GM12878 (cell line): ENCODE data around the gene ADNP2. TPM values are rescaled to one million over a fixed set of nuclear protein-coding genes. Genes with fewer than 3 reads are reported as not detected.

Experiments
- ATAC-seq: fragments of 200-7000 bp; cut with Tn5 transposase; 3 replicates; pipeline ENCODE4 v1.9.1; 2020; ENCODE audit warnings: mild to moderate bottlenecking, moderate library complexity
- BruUV-seq: library from RNA; stranded (reverse); fragments of 400-500 nt; replicated peaks from 2 replicates; lab custom pipeline; 2021; lab: Mats Ljungman, UMichigan
- CTCF ChIA-PET: fragments of 300-600 bp; sonication (Branson Sonifier 250); formaldehyde crosslinking; extraction: SDS; loops from one replicate; lab custom pipeline; 2021; ENCODE audit warnings: inconsistent platforms; lab: Yijun Ruan, JAX
- POLR2A ChIA-PET: fragments of 350-600 bp; formaldehyde crosslinking; extraction: SDS; loops from one replicate; lab custom pipeline; 2021; ENCODE audit warnings: inconsistent platforms; lab: Charles Lee
- RAD21 ChIA-PET: fragments of 300-600 bp; sonication (Branson Sonifier 250); formaldehyde crosslinking; loops from one replicate; lab custom pipeline; 2023; ENCODE audit warnings: antibody characterized with exemption; ENCODE audit not compliant: unreplicated experiment; lab: Charles Lee
- SMC1A ChIA-PET: fragments of 300-600 bp; sonication (Branson Sonifier 250); formaldehyde crosslinking; loops from one replicate; lab custom pipeline; 2023; ENCODE audit not compliant: unreplicated experiment, uncharacterized antibody; lab: Charles Lee
- DNase-seq: peaks from one replicate; pipeline ENCODE4 v3.0.0-alpha.2; 2011; ENCODE audit warnings: low read depth, low spot score
- FAIRE-seq: peaks from 3 replicates; lab custom pipeline; 2011; peaks lifted over from hg19 to GRCh38; lab: Jason Lieb, UNC
- H2AFZ ChIP-seq: 2 replicates; pipeline ENCODE4 v1.6.0; 2011; ENCODE audit warnings: low read depth, low read length, control low read depth; ENCODE audit not compliant: control insufficient read depth
- H3K27ac ChIP-seq: 2 replicates; pipeline ENCODE4 v1.5.1; 2011; ENCODE audit warnings: control low read depth; ENCODE audit not compliant: control insufficient read depth, insufficient read depth
- H3K27me3 ChIP-seq, 2 experiments: replicated peaks in 1 of 2; 2 replicates each; pipeline versions ENCODE4 v1.6.0 to v1.6.1; 2011; ENCODE audit warnings: low read length in 1 of 2; ENCODE audit not compliant: control insufficient read depth in 2 of 2, insufficient read depth in 2 of 2
- H3K36me3 ChIP-seq, 2 experiments: 2 replicates each; pipeline ENCODE4 v1.5.1; 2011; ENCODE audit warnings: low read length in 1 of 2; ENCODE audit not compliant: control insufficient read depth in 2 of 2, insufficient read depth in 2 of 2
- H3K4me1 ChIP-seq: 2 replicates; pipeline ENCODE4 v1.6.1; 2011; ENCODE audit warnings: mild to moderate bottlenecking, low read length, moderate library complexity, mixed read lengths; ENCODE audit not compliant: control insufficient read depth, insufficient read depth
- H3K4me2 ChIP-seq: 2 replicates; pipeline ENCODE4 v1.6.0; 2011; ENCODE audit warnings: control low read depth; ENCODE audit not compliant: control insufficient read depth, insufficient read depth
- H3K4me3 ChIP-seq: fragments of 200-600 bp; sonication (generic); 2 replicates; pipeline ENCODE4 v1.5.1; 2016
- H3K79me2 ChIP-seq: 2 replicates; pipeline ENCODE4 v1.6.0; 2011; ENCODE audit warnings: low read length; ENCODE audit not compliant: control insufficient read depth, insufficient read depth
- H3K9ac ChIP-seq: 2 replicates; pipeline ENCODE4 v1.8.0; 2011; ENCODE audit warnings: low read length, control low read depth, mixed read lengths; ENCODE audit not compliant: control insufficient read depth, insufficient read depth
- H3K9me3 ChIP-seq: replicated peaks from 3 replicates; pipeline ENCODE4 v1.5.1; 2011; ENCODE audit warnings: mild to moderate bottlenecking, low read length; ENCODE audit not compliant: control insufficient read depth, insufficient read depth
- H4K20me1 ChIP-seq: 2 replicates; pipeline ENCODE4 v1.6.0; 2011; ENCODE audit not compliant: control insufficient read depth, insufficient read depth
- BMI1 ChIP-seq: fragments of 450-650 bp; IDR thresholded peaks from 2 replicates; pipeline ENCODE4 v1.6.1; 2016; ENCODE audit warnings: mild to moderate bottlenecking, moderate library complexity, borderline replicate concordance
- ELK1 ChIP-seq: IDR thresholded peaks from 2 replicates; pipeline ENCODE4 v1.6.1; 2012; ENCODE audit warnings: low read depth, low read length, improper control_type of control experiment
- FOXK2 ChIP-seq: fragments of 450-650 bp; IDR thresholded peaks from 2 replicates; pipeline ENCODE4 v1.6.1; 2017; ENCODE audit warnings: mild to moderate bottlenecking, moderate library complexity
- IRF4 ChIP-seq: IDR thresholded peaks from 2 replicates; pipeline ENCODE4 v1.6.1; 2011; ENCODE audit warnings: low read depth, low read length
- JUNB ChIP-seq: IDR thresholded peaks from 2 replicates; pipeline ENCODE4 v1.6.1; 2016; ENCODE audit warnings: antibody characterized with exemption, mild to moderate bottlenecking
- JUND ChIP-seq: IDR thresholded peaks from 2 replicates; pipeline ENCODE4 v1.6.1; 2012; ENCODE audit warnings: low read depth, mild to moderate bottlenecking, low read length, improper control_type of control experiment, moderate library complexity
- KAT2A ChIP-seq: conservative IDR thresholded peaks from 2 replicates; pipeline ENCODE4 v1.6.1; 2011; ENCODE audit warnings: low read depth, low read length; ENCODE audit not compliant: control insufficient read depth
- MLLT1 ChIP-seq: fragments of 450-650 bp; IDR thresholded peaks from 2 replicates; pipeline ENCODE4 v1.6.1; 2016; ENCODE audit warnings: mild to moderate bottlenecking
- NR2F1 ChIP-seq: fragments of 450-650 bp; conservative IDR thresholded peaks from 2 replicates; pipeline ENCODE4 v1.6.1; 2017; ENCODE audit warnings: mild to moderate bottlenecking
- PRDM15 ChIP-seq: fragments of 450-650 bp; formaldehyde crosslinking; IDR thresholded peaks from 2 replicates; pipeline ENCODE4 v1.4.0; 2020; ENCODE audit warnings: mild to moderate bottlenecking, moderate library complexity
- SUPT20H ChIP-seq: IDR thresholded peaks from 2 replicates; pipeline ENCODE4 v1.6.1; 2011; ENCODE audit warnings: low read depth, mild to moderate bottlenecking, low read length, moderate library complexity, borderline replicate concordance; ENCODE audit not compliant: control insufficient read depth
- WGBS: methylation state at CpG from one replicate; pipeline ENCODE4 v1.1.6; 2016; ENCODE audit warnings: low lambda C conversion rate; ENCODE audit not compliant: insufficient replicate concordance, insufficient coverage; ENCODE audit errors: missing lambda C conversion rate; 5-methylcytosine and 5-hydroxymethylcytosine counted together
- in situ Hi-C: fragments of 300-500 bp; cut with MboI; formaldehyde crosslinking; loops from 9 replicates; pipeline ENCODE4 v1.14.3; 2018; ENCODE audit warnings: mixed read lengths
- intact Hi-C: fragments of 100-400 bp; cut with micrococcal nuclease; formaldehyde crosslinking; loops from one replicate; pipeline ENCODE4 v1.14.2; 2022; ENCODE audit not compliant: unreplicated experiment
- polyA plus RNA-seq, 11 experiments: library from polyadenylated mRNA; depleted of rRNA in 4 of 11; unstranded in 6 of 11; stranded (reverse) in 5 of 11; fragments of >200 nt; fragmentation: Nextera tagmentation in 4 of 11; fragmentation: Illumina TruSeq in 1 of 11; extraction: Ambion mirVana in 4 of 11; extraction: Trizol in 1 of 11; gene quantifications; 1 replicate in 1 of 11; 2 replicates in 10 of 11; pipeline versions ENCODE4 v1.2.1 to v1.2.3, GENCODE V29; 2011 to 2016; ENCODE audit warnings: inconsistent platforms in 2 of 11, missing spikeins in 2 of 11, low read depth in 1 of 11
- total RNA-seq, 4 experiments: library from RNA; depleted of rRNA in 3 of 4; stranded (reverse); fragments of >200 nt in 3 of 4; fragmentation: Illumina TruSeq in 1 of 4; extraction: Trizol in 1 of 4; gene quantifications; 2 replicates each; pipeline versions ENCODE4 v1.2.1 to v1.2.3, GENCODE V29; 2013 to 2021

ADNP2 gene
- total and polyA plus RNA-seq, 10 of the 15 experiments (the other 5 are each of a cell fraction or from before 2014, with no cell fraction given): 3.7 to 25.1 (median 13.0) TPM

- no peak for TF ChIP-seq ELK1
- no peak for TF ChIP-seq FOXK2
- TF ChIP-seq JUND: no peak
- TF ChIP-seq SUPT20H: no peak
These were observed 10.0 kb downstream of the ADNP2 start (continued) for GRCh38 chr18:80119111-80119510.

GRCh38 chr18:80120932-80121331 is 11.9 kb downstream of the ADNP2 start:
- H3K79me2 ChIP-seq: peaks cover 8% of the 10 kb centered on the region
- H3K27me3 ChIP-seq: no peaks in the 10 kb centered on the region
- H3K9ac ChIP-seq: no peak overlapping the region
- BruUV-seq: no TSS peak
- no peak for TF ChIP-seq JUNB
- H2AFZ ChIP-seq: no peak overlapping the region
- WGBS: 75% methylated on average over 1 of the region's 1 CpG
- FAIRE-seq (no peak), DNase-seq (no peak), ATAC-seq (no peak)
- in situ Hi-C loops (no loop called here), intact Hi-C loops (no loop called here)
- no peaks in the 10 kb centered on the region for H3K4me1 ChIP-seq
- H3K4me3 ChIP-seq: no peak overlapping the region
- no peaks in the 10 kb centered on the region for H3K9me3 ChIP-seq
- POLR2A ChIA-PET: interaction anchor here (0.7 kb wide), 1 partner anchor 81 kb away, joined by 3 read pairs; no protein-coding TSS in a partner anchor
- RAD21 ChIA-PET: no interaction called here
- no peak overlapping the region for H3K27ac ChIP-seq
- no peak overlapping the region for H3K4me2 ChIP-seq
- peaks cover 0 to 5% of the 10 kb centered on the region in 2 experiments; a peak in 3 of 4 replicates for H3K36me3 ChIP-seq
- no peaks in the 10 kb centered on the region for H4K20me1 ChIP-seq
- CTCF ChIA-PET: no interaction called here
- SMC1A ChIA-PET: no interaction called here

GRCh38 chr18:80124131-80124530 is 15.1 kb downstream of the ADNP2 start:
- Histone ChIP-seq H3K9me3 (no peaks in the 10 kb centered on the region), H2AFZ (no peak overlapping the region), H3K9ac (no peak overlapping the region), H4K20me1 (no peaks in the 10 kb centered on the region), H3K79me2 (peaks cover 9% of the 10 kb centered on the region), H3K36me3 (peaks cover 0 to 5% of the 10 kb centered on the region in 2 experiments; a peak in 3 of 4 replicates), H3K4me2 (no peak overlapping the region), H3K27me3 (no peaks in the 10 kb centered on the region), H3K4me3 (no peak overlapping the region), H3K27ac (no peak overlapping the region), H3K4me1 (no peaks in the 10 kb centered on the region)
- ChIA-PET CTCF (no interaction called here), POLR2A (no interaction called here), RAD21 (no interaction called here)
- intact Hi-C loops (no loop called here), in situ Hi-C loops (no loop called here)
- DNase-seq (no peak), FAIRE-seq (no peak), ATAC-seq (no peak)
- no TSS peak for BruUV-seq
- TF ChIP-seq BMI1 (no peak), IRF4 (no peak), PRDM15 (CRISPR knock-in tag) (no peak), KAT2A (no peak), NR2F1 (no peak), MLLT1 (no peak)
- TF ChIP-seq, all 136 proteins: peak for 0
- SMC1A ChIA-PET: interaction anchor here (1.4 kb wide), 1 partner anchor 11 kb away, joined by 3 read pairs; no protein-coding TSS in a partner anchor
